ENCODE measurements around the gene VAV3. TPM values are rescaled to one million over a fixed set of nuclear protein-coding genes. Genes with fewer than 3 reads are reported as not detected.

The VAV3 gene
- total RNA-seq, 2 donors from 2014 or later, result 6.9 to 7.7 TPM

DNA sequence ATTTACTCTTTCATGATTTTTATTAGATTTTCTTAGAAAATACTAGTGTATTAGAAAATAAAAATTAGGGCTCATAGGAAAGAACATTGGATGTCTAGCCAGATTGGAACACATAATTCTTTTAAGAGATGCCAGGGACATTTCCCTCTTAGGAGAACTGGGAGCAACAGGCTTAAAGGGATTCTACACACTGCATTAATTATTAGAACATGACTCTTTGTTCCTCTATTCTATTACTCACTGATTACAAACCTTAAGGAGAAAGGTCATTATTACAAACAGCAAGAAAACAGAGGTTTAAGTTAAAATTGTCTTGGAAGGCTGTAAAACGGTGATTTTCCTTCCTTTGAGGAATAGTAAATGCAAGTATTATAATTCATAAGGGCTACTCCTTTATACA lies 32.9 kb upstream of the VAV3 start:
- Histone ChIP-seq H3K27me3 (replicated peaks; ENCODE audit: insufficient read depth) (no peaks in the 10 kb centered on the region), H3K4me3 (no peak overlapping the region), H3K27ac (no peak overlapping the region), H3K4me1 (ENCODE audit: control insufficient read depth in 1 of 2, low read depth in 2 of 2) (no peaks in the 10 kb centered on the region), H3K36me3 (no peaks in the 10 kb centered on the region), H3K9me3 (no peaks in the 10 kb centered on the region)
- TF ChIP-seq, protein P1, sequence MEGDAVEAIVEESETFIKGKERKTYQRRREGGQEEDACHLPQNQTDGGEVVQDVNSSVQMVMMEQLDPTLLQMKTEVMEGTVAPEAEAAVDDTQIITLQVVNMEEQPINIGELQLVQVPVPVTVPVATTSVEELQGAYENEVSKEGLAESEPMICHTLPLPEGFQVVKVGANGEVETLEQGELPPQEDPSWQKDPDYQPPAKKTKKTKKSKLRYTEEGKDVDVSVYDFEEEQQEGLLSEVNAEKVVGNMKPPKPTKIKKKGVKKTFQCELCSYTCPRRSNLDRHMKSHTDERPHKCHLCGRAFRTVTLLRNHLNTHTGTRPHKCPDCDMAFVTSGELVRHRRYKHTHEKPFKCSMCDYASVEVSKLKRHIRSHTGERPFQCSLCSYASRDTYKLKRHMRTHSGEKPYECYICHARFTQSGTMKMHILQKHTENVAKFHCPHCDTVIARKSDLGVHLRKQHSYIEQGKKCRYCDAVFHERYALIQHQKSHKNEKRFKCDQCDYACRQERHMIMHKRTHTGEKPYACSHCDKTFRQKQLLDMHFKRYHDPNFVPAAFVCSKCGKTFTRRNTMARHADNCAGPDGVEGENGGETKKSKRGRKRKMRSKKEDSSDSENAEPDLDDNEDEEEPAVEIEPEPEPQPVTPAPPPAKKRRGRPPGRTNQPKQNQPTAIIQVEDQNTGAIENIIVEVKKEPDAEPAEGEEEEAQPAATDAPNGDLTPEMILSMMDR (IDR thresholded peaks at IDR 0.05), result no peak
- no peak for DNase-seq (ENCODE audit: low spot score)
- ATAC-seq (ENCODE audit: insufficient number of reproducible peaks, low FRiP score, low read depth), result no peak

DNA sequence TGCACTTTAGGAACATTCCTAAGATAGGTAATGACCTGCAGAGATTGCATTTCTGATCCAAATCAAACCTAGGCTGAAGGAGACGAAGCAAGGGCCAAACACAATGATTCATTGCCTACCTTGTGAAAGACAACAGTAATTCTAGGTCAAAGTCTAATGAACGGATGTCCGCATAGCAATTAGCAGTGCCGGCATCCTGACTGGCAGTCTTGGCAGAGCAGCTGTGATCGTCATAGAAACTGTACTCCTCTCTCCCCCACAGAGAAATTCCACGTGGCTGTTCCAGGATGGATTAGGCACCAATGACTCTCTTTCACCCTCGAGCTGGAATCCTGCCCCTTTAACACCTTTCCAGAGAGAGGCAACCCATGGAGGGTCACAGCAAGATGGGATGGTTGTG lies 28.9 kb upstream of the VAV3 start:
- no peaks in the 10 kb centered on the region for H3K36me3 ChIP-seq
- H3K27ac ChIP-seq, result no peak overlapping the region
- H3K9me3 ChIP-seq, result no peaks in the 10 kb centered on the region
- TF ChIP-seq, protein P1 (IDR thresholded peaks at IDR 0.05), result no peak
- H3K27me3 ChIP-seq (replicated peaks; ENCODE audit: insufficient read depth), result no peaks in the 10 kb centered on the region
- ATAC-seq (ENCODE audit: insufficient number of reproducible peaks, low FRiP score, low read depth), result no peak
- no peak for DNase-seq (ENCODE audit: low spot score)
- no peaks in the 10 kb centered on the region for H3K4me1 ChIP-seq (ENCODE audit: control insufficient read depth in 1 of 2, low read depth in 2 of 2)
- no peak overlapping the region for H3K4me3 ChIP-seq

DNA sequence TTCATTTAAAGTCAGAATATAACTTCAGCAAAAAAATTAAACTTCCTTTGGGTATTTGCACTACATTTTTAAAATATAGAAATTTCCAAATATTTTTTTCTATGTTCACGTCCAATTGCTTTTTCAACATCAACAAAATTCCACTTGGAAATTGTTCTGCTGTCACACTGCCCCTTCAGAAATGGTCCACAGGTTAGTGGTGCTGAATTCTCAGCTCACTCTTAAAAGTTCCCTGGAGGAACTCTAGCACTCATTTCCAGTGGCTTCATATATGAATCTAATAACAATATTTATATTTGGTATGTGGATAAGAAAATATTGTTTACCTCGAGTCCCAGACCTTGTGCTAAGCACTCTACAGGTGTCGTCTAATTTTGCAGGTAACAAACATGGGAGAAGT lies 27.4 kb upstream of the VAV3 start:
- DNase-seq (ENCODE audit: low spot score), result no peak
- Histone ChIP-seq H3K4me1 (ENCODE audit: control insufficient read depth in 1 of 2, low read depth in 2 of 2) (no peaks in the 10 kb centered on the region), H3K27me3 (replicated peaks; ENCODE audit: insufficient read depth) (no peaks in the 10 kb centered on the region), H3K27ac (no peak overlapping the region), H3K4me3 (no peak overlapping the region), H3K9me3 (no peaks in the 10 kb centered on the region), H3K36me3 (no peaks in the 10 kb centered on the region)
- TF ChIP-seq, protein P1 (IDR thresholded peaks at IDR 0.05), result no peak
- no peak for ATAC-seq (ENCODE audit: insufficient number of reproducible peaks, low FRiP score, low read depth)

DNA sequence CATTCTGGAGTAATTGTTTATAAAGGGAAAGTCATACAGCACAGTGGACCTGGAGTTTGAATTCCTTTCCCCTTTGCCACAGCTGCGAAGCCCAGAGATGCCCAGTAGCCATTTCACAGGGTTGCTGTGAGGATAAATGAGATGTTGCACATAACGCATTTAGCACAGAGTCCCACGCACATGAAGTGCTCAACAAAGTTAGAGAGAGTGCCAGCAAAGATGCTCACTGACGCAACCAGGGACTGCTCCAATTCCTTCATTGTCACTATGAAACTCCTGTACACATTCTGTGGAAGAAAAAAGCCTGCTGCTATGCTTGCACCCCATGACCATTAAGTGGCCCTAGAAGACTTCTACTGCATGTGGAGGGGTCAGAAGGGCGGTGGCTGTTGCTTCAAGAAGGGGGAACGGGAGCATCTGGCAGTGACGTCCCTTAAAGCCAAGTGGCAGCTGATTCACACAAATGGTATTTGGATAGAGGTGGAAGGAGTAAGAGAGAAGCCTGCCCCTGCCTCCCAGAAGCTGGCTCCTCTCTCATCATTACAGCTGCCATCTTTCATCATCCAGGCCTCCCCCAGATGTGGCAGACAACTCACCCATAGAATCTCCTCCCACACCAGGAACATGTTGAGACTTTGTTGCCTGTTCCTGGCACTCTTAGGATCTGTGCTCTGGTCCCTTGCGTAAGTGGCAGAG lies 26.5 kb upstream of the VAV3 start:
- ATAC-seq (ENCODE audit: insufficient number of reproducible peaks, low FRiP score, low read depth), result no peak

DNA sequence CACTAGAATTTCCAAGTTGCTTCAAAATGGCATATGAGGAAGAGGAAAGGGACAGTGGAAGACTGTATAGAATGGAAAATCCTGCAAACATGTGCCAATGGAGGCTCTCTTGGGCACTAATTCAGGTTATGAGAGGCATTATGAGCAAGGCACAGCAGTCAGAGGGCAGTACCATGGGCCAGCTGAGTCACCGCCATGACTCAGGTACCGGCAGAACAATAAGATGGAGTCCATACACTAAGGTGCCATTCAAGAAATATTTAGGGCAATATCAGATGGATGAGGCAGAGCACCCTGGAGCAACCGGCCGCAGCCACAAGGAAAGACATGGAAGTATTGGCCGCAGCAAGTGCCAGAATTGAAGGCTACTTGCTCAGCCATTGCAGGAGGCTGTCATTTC lies 25.6 kb upstream of the VAV3 start:
- no peaks in the 10 kb centered on the region for H3K36me3 ChIP-seq
- no peak overlapping the region for H3K4me3 ChIP-seq
- DNase-seq (ENCODE audit: low spot score), result no peak
- no peak overlapping the region for H3K27ac ChIP-seq
- no peak for ATAC-seq (ENCODE audit: insufficient number of reproducible peaks, low FRiP score, low read depth)
- H3K4me1 ChIP-seq (ENCODE audit: control insufficient read depth in 1 of 2, low read depth in 2 of 2), result no peaks in the 10 kb centered on the region
- TF ChIP-seq, protein P1 (IDR thresholded peaks at IDR 0.05), result no peak
- H3K27me3 ChIP-seq (replicated peaks; ENCODE audit: insufficient read depth), result no peaks in the 10 kb centered on the region
- no peaks in the 10 kb centered on the region for H3K9me3 ChIP-seq

More for the DNA sequence above, 26.5 kb upstream of the VAV3 start:
- TF ChIP-seq, protein P1 (IDR thresholded peaks at IDR 0.05), result no peak
- no peaks in the 10 kb centered on the region for H3K36me3 ChIP-seq
- H3K27me3 ChIP-seq (replicated peaks; ENCODE audit: insufficient read depth), result no peaks in the 10 kb centered on the region
- H3K4me1 ChIP-seq (ENCODE audit: control insufficient read depth in 1 of 2, low read depth in 2 of 2), result no peaks in the 10 kb centered on the region
- DNase-seq (ENCODE audit: low spot score), result no peak
- no peak overlapping the region for H3K4me3 ChIP-seq
- no peak overlapping the region for H3K27ac ChIP-seq
- no peaks in the 10 kb centered on the region for H3K9me3 ChIP-seq
